ENCODE results near the gene SMPDL3A. TPM values are rescaled to one million over a fixed set of nuclear protein-coding genes. Genes with fewer than 3 reads are reported as not detected.

SMPDL3A gene
- total and polyA plus RNA-seq, 2 of the 13 experiments (the other 11 are each of a cell fraction or from before 2014, with no cell fraction given) = 7.8 to 17.3 TPM

DNA sequence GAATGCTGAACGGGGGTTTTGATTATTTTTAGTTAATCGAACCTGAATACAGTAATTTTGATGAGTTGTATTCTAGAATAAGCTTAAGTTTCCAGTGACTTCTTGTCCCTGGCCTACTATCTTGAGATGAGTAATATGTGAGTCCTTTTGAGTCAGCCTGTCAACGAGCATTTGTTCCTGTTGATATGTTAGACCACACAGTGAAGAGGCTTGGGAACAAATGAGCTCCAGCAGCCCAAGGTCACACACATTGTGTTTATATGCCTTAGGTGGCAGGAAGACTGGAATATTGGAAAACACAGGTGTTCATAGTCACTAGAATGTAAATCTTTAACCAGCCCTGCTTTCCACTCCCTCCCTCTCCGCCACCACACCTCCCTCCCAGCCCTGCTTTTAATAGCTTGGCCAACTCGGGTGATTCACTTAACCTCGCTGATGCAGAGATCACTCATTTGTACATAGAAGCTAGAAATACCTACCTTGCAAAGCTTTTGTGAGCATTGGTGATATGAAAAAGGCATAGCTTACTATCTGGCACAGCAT lies 9.1 kb downstream of the SMPDL3A start (continued):
- TF ChIP-seq ZNF562 (CRISPR knock-in tag; IDR thresholded peaks at IDR 0.05; ENCODE audit: borderline replicate concordance) = no peak
- TF ChIP-seq, protein P1, sequence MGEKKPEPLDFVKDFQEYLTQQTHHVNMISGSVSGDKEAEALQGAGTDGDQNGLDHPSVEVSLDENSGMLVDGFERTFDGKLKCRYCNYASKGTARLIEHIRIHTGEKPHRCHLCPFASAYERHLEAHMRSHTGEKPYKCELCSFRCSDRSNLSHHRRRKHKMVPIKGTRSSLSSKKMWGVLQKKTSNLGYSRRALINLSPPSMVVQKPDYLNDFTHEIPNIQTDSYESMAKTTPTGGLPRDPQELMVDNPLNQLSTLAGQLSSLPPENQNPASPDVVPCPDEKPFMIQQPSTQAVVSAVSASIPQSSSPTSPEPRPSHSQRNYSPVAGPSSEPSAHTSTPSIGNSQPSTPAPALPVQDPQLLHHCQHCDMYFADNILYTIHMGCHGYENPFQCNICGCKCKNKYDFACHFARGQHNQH (CRISPR knock-in tag; IDR thresholded peaks at IDR 0.05) = peak; percentile 87; the same call in 1 of the 2 replicates
- TF ChIP-seq EHMT2 (IDR thresholded peaks at IDR 0.05; ENCODE audit: borderline replicate concordance, low read depth, low read length) = 0 out of 2 replicates have a peak, but pooled peaks have one; percentile 36
- TF ChIP-seq, protein P2, sequence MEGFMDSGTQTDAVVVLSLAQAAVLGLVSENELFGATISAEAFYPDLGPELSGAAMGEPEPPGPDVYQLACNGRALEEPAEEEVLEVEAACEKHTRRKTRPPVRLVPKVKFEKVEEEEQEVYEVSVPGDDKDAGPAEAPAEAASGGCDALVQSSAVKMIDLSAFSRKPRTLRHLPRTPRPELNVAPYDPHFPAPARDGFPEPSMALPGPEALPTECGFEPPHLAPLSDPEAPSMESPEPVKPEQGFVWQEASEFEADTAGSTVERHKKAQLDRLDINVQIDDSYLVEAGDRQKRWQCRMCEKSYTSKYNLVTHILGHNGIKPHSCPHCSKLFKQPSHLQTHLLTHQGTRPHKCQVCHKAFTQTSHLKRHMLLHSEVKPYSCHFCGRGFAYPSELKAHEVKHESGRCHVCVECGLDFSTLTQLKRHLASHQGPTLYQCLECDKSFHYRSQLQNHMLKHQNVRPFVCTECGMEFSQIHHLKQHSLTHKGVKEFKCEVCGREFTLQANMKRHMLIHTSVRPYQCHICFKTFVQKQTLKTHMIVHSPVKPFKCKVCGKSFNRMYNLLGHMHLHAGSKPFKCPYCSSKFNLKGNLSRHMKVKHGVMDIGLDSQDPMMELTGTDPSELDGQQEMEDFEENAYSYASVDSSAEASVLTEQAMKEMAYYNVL (CRISPR knock-in tag; IDR thresholded peaks at IDR 0.05; ENCODE audit: borderline replicate concordance) = peak; percentile 81; the same call in 1 of the 2 replicates
- TF ChIP-seq NR2C2 (CRISPR knock-in tag; IDR thresholded peaks at IDR 0.05; ENCODE audit: borderline replicate concordance) = peak; percentile 32; the same call in 1 of the 2 replicates
- peak; percentile 96 for TF ChIP-seq GATAD2A (CRISPR knock-in tag; IDR thresholded peaks at IDR 0.05)
- 0 out of 2 replicates have a peak, but pooled peaks have one; percentile 62 for TF ChIP-seq ZNF510 (CRISPR knock-in tag; IDR thresholded peaks at IDR 0.05; ENCODE audit: low read depth)
- TF ChIP-seq ELF3 (CRISPR knock-in tag; IDR thresholded peaks at IDR 0.05) = peak; percentile 87
- peak; percentile 72; the same call in 1 of the 2 replicates for TF ChIP-seq ARNT2 (CRISPR knock-in tag; IDR thresholded peaks at IDR 0.05; ENCODE audit: low read depth)
- no peak for TF ChIP-seq ZNF589 (CRISPR knock-in tag; conservative IDR thresholded peaks at IDR 0.05)
- no peak for TF ChIP-seq ZNF256 (CRISPR knock-in tag; conservative IDR thresholded peaks at IDR 0.05)
- TF ChIP-seq, protein P3, sequence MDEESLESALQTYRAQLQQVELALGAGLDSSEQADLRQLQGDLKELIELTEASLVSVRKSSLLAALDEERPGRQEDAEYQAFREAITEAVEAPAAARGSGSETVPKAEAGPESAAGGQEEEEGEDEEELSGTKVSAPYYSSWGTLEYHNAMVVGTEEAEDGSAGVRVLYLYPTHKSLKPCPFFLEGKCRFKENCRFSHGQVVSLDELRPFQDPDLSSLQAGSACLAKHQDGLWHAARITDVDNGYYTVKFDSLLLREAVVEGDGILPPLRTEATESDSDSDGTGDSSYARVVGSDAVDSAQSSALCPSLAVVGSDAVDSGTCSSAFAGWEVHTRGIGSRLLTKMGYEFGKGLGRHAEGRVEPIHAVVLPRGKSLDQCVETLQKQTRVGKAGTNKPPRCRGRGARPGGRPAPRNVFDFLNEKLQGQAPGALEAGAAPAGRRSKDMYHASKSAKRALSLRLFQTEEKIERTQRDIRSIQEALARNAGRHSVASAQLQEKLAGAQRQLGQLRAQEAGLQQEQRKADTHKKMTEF (CRISPR knock-in tag; IDR thresholded peaks at IDR 0.05) = peak; percentile 97
- peak; percentile 67; the same call in 1 of the 2 replicates for TF ChIP-seq ZNF747 (CRISPR knock-in tag; IDR thresholded peaks at IDR 0.05; ENCODE audit: borderline replicate concordance)
- TF ChIP-seq, protein P4, sequence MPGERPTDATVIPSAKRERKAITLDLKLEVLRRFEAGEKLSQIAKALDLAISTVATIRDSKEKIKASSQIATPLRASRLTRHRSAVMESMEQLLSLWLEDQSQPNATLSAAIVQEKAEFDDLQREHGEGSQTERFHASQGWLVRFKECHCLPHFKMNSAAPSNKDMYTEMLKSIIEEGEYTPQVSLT (CRISPR knock-in tag; IDR thresholded peaks at IDR 0.05; ENCODE audit: borderline replicate concordance, low read depth) = no peak
- TF ChIP-seq RCOR2 (CRISPR knock-in tag; IDR thresholded peaks at IDR 0.05) = 0 out of 2 replicates have a peak, but pooled peaks have one; percentile 56
- TF ChIP-seq, protein P5, sequence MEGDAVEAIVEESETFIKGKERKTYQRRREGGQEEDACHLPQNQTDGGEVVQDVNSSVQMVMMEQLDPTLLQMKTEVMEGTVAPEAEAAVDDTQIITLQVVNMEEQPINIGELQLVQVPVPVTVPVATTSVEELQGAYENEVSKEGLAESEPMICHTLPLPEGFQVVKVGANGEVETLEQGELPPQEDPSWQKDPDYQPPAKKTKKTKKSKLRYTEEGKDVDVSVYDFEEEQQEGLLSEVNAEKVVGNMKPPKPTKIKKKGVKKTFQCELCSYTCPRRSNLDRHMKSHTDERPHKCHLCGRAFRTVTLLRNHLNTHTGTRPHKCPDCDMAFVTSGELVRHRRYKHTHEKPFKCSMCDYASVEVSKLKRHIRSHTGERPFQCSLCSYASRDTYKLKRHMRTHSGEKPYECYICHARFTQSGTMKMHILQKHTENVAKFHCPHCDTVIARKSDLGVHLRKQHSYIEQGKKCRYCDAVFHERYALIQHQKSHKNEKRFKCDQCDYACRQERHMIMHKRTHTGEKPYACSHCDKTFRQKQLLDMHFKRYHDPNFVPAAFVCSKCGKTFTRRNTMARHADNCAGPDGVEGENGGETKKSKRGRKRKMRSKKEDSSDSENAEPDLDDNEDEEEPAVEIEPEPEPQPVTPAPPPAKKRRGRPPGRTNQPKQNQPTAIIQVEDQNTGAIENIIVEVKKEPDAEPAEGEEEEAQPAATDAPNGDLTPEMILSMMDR (CRISPR knock-in tag; IDR thresholded peaks at IDR 0.05) = no peak
- peak; percentile 74 for TF ChIP-seq PITX1 (CRISPR knock-in tag; IDR thresholded peaks at IDR 0.05)
- peak; percentile 66; the same call in 1 of the 2 replicates for TF ChIP-seq ZNF335 (CRISPR knock-in tag; IDR thresholded peaks at IDR 0.05)
- 0 out of 2 replicates have a peak, but pooled peaks have one; percentile 16 for TF ChIP-seq ZMYM2 (CRISPR knock-in tag; IDR thresholded peaks at IDR 0.05)
- TF ChIP-seq ISL2 (CRISPR knock-in tag; IDR thresholded peaks at IDR 0.05) = peak; percentile 26; the same call in 1 of the 2 replicates
- TF ChIP-seq PAX8 (CRISPR knock-in tag; IDR thresholded peaks at IDR 0.05; ENCODE audit: borderline replicate concordance) = no peak
- peak; percentile 78; the same call in 1 of the 2 replicates for TF ChIP-seq ZBTB20 (CRISPR knock-in tag; IDR thresholded peaks at IDR 0.05; ENCODE audit: borderline replicate concordance, low read depth)
- TF ChIP-seq ZNF670 (CRISPR knock-in tag; IDR thresholded peaks at IDR 0.05; ENCODE audit: borderline replicate concordance) = peak; percentile 74
